ENCODE measurements around the gene CCDC148.
"Not testable (repeated sequence)": the region's sequence is repeated elsewhere in the genome, so short reads cannot be mapped to it uniquely, and the experiment has no call there.

The CCDC148 gene

DNA sequence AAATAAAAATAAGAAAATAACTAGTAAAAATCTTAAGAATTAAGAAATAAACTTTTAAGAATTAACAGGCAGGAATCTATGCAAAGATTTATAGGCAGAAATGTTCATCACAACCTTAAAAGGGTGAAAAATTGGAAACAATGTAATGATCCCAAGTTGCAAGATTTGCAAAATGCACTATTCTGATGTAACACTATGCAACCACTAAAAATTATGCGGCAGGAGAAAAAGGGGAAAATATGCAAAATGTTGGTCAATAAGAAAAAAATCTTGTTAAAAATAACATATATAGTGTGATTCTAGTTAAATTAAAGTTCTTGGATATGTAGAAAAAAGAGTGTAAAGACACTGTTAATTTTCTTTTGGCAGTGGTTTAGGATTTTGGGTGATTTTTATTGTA is 222.1 kb downstream of the CCDC148 start:
- no peaks in the 10 kb centered on the region for H3K4me1 ChIP-seq
- no peaks in the 10 kb centered on the region for H3K79me2 ChIP-seq
- no peak overlapping the region for H3K9ac ChIP-seq
- no peak overlapping the region for H3K4me3 ChIP-seq (ENCODE audit: low read depth, low read length)
- H3K36me3 ChIP-seq (ENCODE audit: control insufficient read depth, insufficient read depth, low read length) = no peaks in the 10 kb centered on the region
- H3K9me3 ChIP-seq (ENCODE audit: control insufficient read depth, low read length) = no peaks in the 10 kb centered on the region
- TF ChIP-seq, protein P1, sequence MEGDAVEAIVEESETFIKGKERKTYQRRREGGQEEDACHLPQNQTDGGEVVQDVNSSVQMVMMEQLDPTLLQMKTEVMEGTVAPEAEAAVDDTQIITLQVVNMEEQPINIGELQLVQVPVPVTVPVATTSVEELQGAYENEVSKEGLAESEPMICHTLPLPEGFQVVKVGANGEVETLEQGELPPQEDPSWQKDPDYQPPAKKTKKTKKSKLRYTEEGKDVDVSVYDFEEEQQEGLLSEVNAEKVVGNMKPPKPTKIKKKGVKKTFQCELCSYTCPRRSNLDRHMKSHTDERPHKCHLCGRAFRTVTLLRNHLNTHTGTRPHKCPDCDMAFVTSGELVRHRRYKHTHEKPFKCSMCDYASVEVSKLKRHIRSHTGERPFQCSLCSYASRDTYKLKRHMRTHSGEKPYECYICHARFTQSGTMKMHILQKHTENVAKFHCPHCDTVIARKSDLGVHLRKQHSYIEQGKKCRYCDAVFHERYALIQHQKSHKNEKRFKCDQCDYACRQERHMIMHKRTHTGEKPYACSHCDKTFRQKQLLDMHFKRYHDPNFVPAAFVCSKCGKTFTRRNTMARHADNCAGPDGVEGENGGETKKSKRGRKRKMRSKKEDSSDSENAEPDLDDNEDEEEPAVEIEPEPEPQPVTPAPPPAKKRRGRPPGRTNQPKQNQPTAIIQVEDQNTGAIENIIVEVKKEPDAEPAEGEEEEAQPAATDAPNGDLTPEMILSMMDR (IDR thresholded peaks at IDR 0.05) = no peak
- H2AFZ ChIP-seq = no peak overlapping the region
- H3K27me3 ChIP-seq (ENCODE audit: control insufficient read depth, insufficient read depth, low read length) = no peaks in the 10 kb centered on the region
- H3K4me2 ChIP-seq (ENCODE audit: low read length) = no peak overlapping the region
- no peak overlapping the region for H3K27ac ChIP-seq

DNA sequence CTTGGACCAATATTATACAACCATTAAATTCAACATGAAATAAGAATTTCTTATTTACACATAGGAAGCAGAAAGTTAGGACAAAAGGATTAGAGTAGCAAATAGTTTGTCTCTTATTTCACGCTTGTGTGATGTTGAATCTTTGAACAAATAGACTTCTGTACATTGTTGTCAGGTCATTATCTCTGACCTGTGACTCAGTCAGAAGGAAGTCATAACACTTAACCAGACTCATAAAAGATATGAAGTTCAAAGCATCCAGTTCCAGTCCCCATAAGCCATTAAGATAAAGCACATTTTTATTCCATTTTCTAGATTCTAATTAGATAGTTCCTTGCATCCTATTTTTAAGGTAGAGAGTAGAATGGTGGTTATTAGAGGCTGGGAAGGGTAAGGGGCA is 224.1 kb downstream of the CCDC148 start:
- Histone ChIP-seq H3K27ac (no peak overlapping the region), H3K36me3 (ENCODE audit: control insufficient read depth, insufficient read depth, low read length) (no peaks in the 10 kb centered on the region), H3K4me2 (ENCODE audit: low read length) (no peak overlapping the region), H3K79me2 (no peaks in the 10 kb centered on the region), H3K4me3 (ENCODE audit: low read depth, low read length) (no peak overlapping the region), H2AFZ (no peak overlapping the region), H3K27me3 (ENCODE audit: control insufficient read depth, insufficient read depth, low read length) (no peaks in the 10 kb centered on the region), H3K9ac (no peak overlapping the region), H3K4me1 (no peaks in the 10 kb centered on the region), H3K9me3 (ENCODE audit: control insufficient read depth, low read length) (no peaks in the 10 kb centered on the region)
- TF ChIP-seq, protein P1 (IDR thresholded peaks at IDR 0.05) = no peak

DNA sequence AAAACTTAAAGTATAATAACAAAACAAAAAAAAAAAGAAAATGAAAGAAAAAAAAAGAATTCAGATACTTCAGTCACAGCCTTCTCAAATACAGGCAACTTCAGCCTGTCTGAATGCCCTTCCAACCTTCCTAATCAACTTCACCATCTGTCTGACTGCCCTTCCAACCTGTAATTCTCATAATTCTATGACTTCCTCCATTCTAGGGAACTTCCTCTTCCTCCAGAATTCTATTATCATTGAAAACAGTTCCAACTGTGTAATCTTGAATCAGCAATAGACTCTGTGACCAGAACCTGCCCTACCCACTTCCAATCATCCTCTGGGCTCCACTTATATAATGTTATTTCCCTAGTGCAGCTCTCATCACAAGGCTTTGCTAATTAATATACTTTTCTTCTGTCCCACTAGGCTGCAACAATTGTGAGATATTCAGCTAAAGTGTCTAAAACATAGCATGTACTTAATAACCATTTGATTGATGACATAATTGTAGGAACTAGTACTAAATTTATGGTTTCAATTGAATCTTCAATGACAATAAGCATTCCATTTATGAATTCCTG is 227.5 kb downstream of the CCDC148 start:
- Histone ChIP-seq H3K4me3 (ENCODE audit: low read depth, low read length) (no peak overlapping the region), H3K27ac (no peak overlapping the region), H3K9ac (no peak overlapping the region), H3K79me2 (no peaks in the 10 kb centered on the region), H3K4me1 (no peaks in the 10 kb centered on the region), H3K27me3 (ENCODE audit: control insufficient read depth, insufficient read depth, low read length) (no peaks in the 10 kb centered on the region), H3K36me3 (ENCODE audit: control insufficient read depth, insufficient read depth, low read length) (no peaks in the 10 kb centered on the region), H3K4me2 (ENCODE audit: low read length) (no peak overlapping the region), H3K9me3 (ENCODE audit: control insufficient read depth, low read length) (no peaks in the 10 kb centered on the region), H2AFZ (no peak overlapping the region)
- TF ChIP-seq, protein P1 (IDR thresholded peaks at IDR 0.05) = no peak

DNA sequence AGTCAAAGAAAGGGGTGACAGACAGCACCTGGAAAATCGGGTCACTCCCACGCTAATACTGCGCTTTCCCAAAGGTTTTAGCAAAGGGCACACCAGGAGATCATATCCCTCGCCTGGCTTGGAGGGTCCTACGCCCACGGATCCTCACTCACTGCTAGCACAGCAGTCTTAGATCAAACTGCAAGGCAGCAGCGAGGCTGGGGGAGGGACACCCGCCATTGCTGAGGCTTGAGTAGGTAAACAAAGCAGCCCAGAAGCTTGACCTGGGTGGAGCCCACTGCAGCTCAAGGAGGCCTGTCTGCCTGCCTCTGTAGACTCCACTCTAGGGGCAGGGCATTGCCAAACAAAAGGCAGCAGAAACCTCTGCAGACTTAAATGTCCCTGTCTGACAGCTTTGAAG is 233.5 kb downstream of the CCDC148 start:
- not testable (repeated sequence) for H3K4me3 ChIP-seq (ENCODE audit: low read depth, low read length); H3K9me3 ChIP-seq (ENCODE audit: control insufficient read depth, low read length); H3K27me3 ChIP-seq (ENCODE audit: control insufficient read depth, insufficient read depth, low read length); H3K36me3 ChIP-seq (ENCODE audit: control insufficient read depth, insufficient read depth, low read length); H2AFZ ChIP-seq; H3K9ac ChIP-seq; H3K27ac ChIP-seq; H3K4me1 ChIP-seq; H3K4me2 ChIP-seq (ENCODE audit: low read length); H3K79me2 ChIP-seq

DNA sequence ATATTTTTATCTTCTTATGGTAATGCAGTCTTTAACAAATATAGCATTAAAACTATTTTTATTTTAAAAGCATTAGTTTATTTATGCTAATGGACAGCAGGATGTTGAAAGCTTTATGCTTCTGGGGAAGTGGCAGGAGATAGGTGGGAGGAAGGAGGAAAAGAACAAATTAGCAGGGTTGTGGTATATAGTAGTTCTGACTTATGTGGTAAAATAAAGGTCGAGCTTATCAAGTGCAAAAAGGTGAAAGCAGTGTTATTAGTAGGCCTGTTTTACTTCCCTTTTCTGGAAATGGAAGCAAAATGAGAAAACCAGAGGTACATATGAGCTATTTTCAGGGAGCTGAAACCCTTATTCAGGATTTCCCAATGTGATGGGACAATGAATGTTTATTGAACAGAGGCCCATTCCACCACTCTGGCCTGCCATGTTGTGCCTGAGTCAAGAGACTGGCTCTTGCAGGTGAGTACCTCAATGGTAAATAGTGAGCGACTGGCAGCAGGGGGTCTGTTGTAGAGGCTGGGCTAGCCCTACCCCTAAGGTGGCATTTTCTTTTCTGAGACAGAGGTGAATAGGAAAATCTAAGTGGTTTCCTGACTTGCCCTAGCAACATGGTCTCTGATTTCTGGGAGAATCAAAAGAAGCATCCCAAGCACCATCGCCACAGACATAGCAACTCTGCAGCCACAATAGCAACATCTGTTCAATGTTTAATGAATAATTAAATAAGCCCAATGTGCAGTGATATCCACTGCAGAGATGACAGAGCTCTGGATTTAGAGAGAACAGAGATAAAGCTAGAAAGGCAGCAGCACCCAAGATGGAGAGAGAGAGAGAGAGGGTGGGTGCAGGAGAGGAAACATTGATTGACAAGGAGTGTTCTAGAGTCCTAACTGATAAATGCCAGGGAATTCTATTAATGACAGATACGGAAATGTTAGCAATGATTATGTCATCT is 235.2 kb downstream of the CCDC148 start:
- H3K79me2 ChIP-seq = no peaks in the 10 kb centered on the region
- no peak overlapping the region for H3K9ac ChIP-seq
- H3K9me3 ChIP-seq (ENCODE audit: control insufficient read depth, low read length) = no peaks in the 10 kb centered on the region
- H3K27me3 ChIP-seq (ENCODE audit: control insufficient read depth, insufficient read depth, low read length) = no peaks in the 10 kb centered on the region
- H2AFZ ChIP-seq = no peak overlapping the region
- TF ChIP-seq, protein P1 (IDR thresholded peaks at IDR 0.05) = no peak
- no peak overlapping the region for H3K27ac ChIP-seq
- H3K4me1 ChIP-seq = no peaks in the 10 kb centered on the region
- no peaks in the 10 kb centered on the region for H3K36me3 ChIP-seq (ENCODE audit: control insufficient read depth, insufficient read depth, low read length)
- no peak overlapping the region for H3K4me2 ChIP-seq (ENCODE audit: low read length)
- no peak overlapping the region for H3K4me3 ChIP-seq (ENCODE audit: low read depth, low read length)

Data from parathyroid adenoma (tissue), 2 donors.